ENCODE measurements around the gene CDCA7.
"Not testable (repeated sequence)": the region's sequence is repeated elsewhere in the genome, so short reads cannot be mapped to it uniquely, and the experiment has no call there.

Gene CDCA7

DNA sequence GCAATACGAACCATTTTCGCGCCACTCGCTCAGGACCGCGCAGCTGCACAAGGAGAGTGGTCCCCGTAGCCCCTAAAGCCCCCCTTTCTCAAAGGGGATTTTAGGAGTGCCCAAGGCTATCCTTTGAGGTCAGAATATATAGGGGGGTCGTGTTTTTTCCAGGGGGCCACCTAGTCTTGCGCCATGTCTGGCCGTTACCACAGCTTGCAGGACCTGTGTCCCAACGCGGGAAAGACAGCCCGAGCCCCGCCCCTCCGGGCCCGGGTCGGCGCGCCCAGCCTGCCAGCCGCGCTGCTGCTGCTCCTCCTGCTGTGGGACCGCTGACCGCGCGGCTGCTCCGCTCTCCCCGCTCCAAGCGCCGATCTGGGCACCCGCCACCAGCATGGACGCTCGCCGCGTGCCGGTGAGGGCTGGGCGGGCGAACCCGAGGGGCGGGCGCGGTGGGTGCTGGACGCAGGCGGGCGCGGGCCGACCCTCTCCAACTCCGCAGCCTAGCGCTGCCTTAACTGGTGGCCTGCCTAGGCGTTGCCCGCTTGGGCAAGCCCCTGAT is at the start of gene CDCA7:
Gene CDCA7, plus strand, starts transcription at position 291 of the 550 bp plus-strand sequence. Its CDS starts 92 bp downstream, at position 383.
- DNase-seq (ENCODE audit: low read depth) = peak; percentile 35

DNA sequence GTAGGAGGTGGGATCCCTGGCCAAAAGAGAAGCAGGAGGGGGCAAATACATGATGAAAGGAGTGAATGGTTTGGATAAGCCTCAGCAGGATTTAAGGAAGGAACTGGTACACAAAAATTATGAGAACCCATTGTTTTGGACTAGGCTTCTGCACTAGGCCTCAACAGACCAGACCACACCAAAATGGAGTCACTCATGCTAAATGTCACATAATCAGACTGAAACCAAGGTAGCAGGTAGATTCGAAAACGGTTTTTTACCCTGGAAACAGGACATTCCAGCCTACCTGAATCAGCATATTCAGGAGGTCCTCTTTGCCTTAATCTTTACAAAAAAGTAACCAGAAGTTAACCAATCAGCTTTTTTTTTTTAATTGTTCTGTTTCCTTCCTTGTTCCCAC is 49.4 kb upstream of the CDCA7 start:
- no peak for DNase-seq (ENCODE audit: low read depth)

DNA sequence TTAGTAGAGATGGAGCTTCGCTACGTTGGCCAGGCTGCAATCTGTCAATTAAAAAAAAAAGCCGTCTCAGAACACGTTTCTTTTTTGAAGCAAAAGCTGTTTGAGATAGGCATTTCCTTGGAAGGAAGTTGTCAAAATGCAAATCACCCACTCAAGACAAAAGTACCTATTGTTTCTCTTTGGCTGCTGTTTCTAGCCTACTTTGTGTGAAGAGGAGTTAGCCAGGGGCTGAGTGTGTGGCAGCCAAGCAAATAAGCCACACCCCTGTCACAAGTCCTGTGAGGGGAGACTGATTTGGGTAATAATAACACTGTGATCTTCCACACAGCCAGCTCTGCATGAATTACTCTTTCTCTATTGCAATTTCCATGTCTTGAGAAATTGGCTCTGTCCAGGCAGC is 47.4 kb upstream of the CDCA7 start:
- DNase-seq (ENCODE audit: low read depth) = no peak

DNA sequence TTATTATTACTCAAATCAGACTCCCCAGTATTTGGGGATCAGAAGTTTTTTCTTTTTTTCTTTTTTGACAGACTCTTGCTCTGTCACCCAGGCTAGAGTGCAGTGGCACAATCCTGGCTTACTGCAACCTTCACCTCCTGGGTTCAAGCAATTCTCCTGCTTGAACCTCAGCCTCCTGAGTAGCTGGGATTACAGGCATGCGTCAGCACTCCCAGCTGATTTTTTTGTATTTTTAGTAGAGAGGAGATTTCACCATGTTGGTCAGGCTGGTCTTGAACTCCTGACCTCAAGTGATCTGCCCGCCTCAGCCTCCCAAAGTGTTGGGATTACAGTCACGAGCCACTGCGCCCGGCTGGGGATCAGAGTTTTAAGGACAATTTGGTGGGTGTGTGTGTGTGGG is 45.3 kb upstream of the CDCA7 start:
- not testable (repeated sequence) for DNase-seq (ENCODE audit: low read depth)

- no peak for DNase-seq (ENCODE audit: low read depth)
Observed at GRCh38 chr2:173311844-173312606, 42.6 kb upstream of the CDCA7 start.

DNA sequence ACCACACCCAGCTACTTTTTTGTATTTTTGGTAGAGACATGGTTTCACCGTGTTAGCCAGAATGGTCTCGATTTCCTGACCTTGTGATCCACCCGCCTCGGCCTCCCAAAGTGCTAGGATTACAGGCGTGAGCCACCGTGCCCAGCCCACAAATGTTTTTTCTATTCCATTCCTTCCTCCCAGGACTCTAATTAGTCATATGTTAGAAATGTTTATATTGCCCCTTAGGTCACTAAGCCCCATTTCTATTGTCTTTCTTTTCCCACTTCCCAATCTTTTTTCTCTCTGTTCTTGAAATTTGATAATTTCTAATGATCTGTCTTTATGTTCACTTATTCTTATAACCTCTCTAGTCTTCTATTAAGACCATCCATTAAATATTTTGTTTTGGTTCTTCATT is 31.3 kb upstream of the CDCA7 start:
- DNase-seq (ENCODE audit: low read depth) = no peak

- DNase-seq (ENCODE audit: low read depth) = no peak
Observed at GRCh38 chr2:173326806-173327205, 27.9 kb upstream of the CDCA7 start.

DNA sequence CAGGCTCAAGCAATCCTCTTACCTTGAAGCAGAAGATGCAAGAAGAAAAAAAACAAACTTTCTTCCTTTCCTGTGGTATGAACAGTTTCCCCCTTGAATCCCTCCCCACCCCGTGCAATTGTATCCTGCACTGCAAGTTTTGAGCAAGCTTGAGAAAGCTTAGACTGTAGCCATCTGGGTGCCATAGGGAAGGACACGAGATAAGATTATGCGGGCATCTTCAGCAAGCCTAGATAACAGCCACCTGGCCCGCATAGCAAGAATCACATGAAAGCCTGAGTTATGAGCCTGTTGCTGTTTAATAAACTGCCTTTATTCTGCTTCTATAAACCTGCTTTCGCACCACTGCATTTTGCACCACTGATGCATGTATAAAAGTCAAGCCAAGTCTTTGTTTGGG is 27.3 kb upstream of the CDCA7 start:
- no peak for DNase-seq (ENCODE audit: low read depth)

- not testable (repeated sequence) for DNase-seq (ENCODE audit: low read depth)
Observed at GRCh38 chr2:173333003-173333402, 21.7 kb upstream of the CDCA7 start.

- DNase-seq (ENCODE audit: low read depth) = no peak
Observed at GRCh38 chr2:173339807-173340206, 14.9 kb upstream of the CDCA7 start.

DNA sequence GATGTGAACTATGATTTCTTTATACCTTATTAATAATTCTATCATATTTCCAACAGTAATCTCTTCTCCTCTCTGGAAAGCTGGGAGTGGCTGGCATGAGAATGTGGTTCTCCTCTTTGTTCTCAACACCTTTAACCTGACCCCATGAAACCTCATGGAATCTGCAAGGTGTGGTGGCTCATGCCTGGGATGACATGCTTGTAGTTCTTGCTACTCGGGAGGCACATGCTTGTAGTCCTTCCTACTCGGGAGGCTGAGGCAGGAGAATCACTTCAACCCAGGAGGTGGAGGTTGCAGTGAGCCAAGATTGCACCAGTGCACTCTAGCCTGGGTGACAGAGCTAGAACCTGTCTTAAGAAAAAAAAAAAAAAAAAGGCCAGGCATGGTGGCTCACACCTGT is 10.8 kb upstream of the CDCA7 start:
- no peak for DNase-seq (ENCODE audit: low read depth)

DNA sequence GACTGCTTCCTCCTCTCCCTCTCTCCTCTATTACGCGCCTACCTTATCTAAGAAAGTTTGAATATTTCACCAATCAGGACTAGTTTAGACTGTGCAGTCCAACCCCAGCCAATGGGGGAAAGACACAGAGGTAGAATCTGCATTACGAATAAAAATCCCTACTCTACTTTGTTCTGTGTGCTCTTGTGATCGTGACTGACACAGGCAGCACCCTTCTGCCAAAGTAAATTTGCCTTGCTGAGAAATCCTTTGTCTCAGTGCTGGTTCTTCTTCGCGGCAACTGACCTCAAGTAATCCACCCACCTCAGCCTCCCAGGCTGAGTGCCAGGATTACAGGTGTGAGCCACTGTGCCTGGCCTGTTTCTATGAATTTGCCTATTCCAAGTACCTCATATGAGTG is 8.6 kb upstream of the CDCA7 start:
- no peak for DNase-seq (ENCODE audit: low read depth)

DNA sequence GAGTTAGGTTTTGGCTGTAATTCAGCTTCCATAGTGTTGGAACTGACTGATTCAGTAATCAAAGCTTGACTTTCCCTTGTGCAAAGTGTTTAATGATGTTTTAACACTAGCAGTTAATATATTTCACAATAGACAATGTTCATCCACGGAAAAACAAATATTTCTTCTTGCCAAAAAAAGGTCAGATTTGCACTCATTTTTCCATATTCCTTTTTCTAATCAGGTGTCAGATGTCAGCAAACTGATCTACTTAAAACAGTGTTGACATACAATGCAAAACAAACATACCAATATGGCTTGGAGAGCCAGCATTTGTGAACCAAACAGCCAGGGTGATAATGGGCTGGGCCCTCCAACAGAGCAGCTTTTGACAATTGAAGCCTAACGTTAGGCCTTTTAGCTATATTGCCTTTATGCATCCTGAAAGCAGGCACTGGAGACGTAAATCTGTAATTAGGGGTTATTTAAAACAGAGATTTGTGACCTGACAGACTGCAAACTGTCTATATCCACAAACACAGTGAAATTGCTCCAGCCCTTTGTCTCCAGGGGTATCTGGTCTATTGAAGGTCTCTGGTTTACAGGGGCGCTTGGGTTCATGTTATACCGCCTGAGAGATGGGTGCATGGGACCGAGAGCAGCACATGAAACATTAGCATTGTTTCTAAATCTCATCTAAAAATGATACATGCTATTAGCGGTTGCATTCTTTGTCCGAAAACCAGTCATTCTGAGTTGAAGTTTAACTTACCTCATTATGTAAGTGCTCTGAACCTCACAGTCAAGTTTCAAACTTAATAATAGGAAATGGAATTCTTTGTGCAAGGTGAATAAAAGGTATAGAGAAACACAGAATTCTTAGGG is 7.1 kb upstream of the CDCA7 start:
- no peak for DNase-seq (ENCODE audit: low read depth)

GRCh38 chr2:173349287-173349686 is 5.4 kb upstream of the CDCA7 start:
- DNase-seq (ENCODE audit: low read depth) = no peak

DNA sequence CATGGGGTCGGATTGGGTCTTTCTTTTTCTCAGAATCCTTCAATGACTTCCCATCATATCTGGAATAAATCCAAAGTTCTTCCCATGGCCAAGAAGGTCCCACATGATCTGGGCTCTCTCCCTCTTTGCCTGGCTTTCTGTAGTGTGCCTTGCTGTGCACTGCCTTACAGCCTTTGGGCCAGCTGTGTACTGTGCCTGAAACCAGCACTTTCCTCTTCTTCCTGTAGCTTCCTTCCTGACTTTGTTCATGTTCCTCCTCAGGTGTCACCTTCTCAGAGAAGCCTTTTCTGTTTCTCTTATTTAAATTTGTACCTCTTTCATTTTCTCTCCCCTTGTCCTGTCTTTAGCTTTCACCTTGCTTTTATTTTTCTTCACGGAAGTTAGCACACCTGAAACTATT is 4.3 kb upstream of the CDCA7 start:
- DNase-seq (ENCODE audit: low read depth) = no peak

- DNase-seq (ENCODE audit: low read depth) = no peak
Observed at GRCh38 chr2:173351879-173352278, 2.8 kb upstream of the CDCA7 start.

DNA sequence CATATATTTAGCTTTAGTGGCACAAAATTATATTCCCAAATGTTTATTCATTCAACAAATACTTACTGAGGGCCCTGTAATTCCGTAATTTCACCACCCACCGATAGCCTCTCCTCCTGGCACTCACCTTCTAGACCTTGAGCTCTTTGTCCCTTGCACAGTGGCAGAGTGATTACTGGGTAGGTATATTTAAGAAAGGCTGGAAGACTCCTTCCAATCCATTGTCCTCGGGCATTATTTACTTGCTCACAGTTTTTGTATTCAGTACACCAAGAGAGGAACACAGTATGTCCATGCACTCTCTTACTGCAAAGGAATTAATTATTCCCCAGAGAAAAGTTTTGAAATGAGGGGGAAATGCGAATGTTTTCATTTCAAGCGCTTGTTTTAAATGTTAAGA is 1.1 kb upstream of the CDCA7 start:
- no peak for DNase-seq (ENCODE audit: low read depth)

- DNase-seq (ENCODE audit: low read depth) = no peak
Observed at GRCh38 chr2:173354073-173354581, 545 bp upstream of the CDCA7 start.

DNA sequence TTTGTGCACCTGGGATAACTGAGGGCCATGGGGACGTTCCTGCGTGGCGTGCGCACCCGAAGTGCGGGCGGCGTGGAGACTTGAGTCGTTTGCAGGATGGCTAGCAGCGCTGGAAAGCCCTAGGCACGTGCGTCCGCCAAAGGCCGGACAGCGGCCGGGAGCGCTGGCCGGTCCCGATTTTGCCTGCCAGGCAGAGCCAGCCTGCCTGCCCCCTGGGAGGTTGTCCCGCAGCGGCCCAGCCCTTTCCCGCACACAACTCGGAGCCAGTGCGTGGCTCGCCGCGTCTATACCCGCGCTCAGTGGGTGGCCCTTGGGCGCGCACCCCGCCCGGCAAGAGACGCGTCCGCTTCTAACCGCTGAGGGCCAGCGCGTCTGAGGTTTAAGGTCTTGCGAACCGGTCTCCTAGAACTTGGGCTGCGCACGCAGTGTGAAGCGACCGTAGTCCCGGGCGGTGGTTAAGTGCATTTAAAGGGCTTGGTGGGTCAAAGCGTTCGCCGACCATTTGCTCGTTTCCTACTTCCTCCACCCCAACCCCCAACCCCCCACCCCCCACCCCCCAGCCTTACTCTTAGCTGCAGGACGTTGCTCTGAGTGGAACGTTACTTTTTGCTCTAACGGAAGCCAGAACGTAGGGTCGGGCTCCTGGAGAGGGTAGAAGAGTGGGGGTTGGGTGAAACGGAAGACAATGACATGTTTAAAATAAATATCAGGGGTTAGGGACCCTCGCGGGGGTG is 627 bp downstream of the CDCA7 start:
- peak; percentile 15 for DNase-seq (ENCODE audit: low read depth)

DNA sequence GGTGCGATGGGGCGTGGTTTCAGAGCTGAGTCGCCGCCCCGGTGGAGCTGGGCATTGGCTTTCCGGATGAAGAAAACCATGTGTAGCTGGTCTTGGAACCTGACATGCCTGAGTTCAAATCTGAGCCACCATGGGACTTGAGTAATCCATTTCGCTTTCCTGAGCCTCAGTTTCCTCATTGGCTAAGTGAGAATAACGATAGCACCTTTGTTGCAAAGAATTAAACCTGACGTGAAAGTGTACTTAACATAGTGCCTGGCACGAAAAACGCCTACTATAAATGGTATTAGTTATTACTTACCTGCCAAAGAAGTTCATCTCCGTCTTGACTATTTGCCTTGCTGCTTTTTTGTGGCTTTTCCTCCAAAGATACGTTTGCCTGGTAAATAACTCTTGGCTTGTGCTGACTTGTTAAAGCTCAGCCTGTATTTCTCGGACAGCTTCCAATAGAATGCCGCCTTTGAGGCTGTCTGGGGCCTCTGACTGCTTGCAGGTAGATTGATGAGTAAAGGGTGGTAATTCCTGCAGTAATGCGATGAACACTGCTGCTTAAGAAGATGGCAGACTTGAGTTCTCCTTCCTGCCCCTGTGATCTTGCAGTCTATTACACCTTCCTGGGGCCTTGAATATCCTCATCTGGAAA is 1.3 kb downstream of the CDCA7 start:
- DNase-seq (ENCODE audit: low read depth) = no peak

DNA sequence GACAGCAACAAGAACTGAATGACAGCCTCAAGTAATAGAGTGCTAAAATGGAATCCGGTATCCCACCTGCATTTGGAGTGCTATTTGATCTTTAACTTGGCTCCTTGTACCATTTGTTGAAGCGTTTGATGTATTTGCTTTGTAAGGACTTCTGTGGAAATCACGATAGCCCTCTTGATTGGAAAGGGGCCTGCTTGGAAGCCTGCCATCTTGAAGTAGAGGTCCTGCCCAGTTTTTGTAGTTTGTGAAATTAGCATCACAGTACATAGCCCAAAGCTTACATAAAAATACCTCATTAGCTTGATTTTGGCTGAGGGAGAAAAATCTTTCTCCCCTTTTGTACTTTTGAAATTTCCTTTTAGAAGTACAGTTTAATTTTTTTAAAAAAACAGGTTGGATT is 2.7 kb downstream of the CDCA7 start:
- DNase-seq (ENCODE audit: low read depth) = no peak

- no peak for DNase-seq (ENCODE audit: low read depth)
Observed at GRCh38 chr2:173358616-173359015, 3.9 kb downstream of the CDCA7 start.

Data from HS-27A (cell line).